Kidney (tissue), 14 donors: ENCODE data around the gene ADAMTS4. TPM values are rescaled to one million over a fixed set of nuclear protein-coding genes. Genes with fewer than 3 reads are reported as not detected.

ENCODE experiments used
- DNase-seq, 5 donors: peaks; one replicate each; pipeline ENCODE4 v3.0.0-alpha.2; 2013 to 2020
- FAIRE-seq: peaks from 2 replicates; lab custom pipeline; 2012; peaks lifted over from hg19 to GRCh38; lab: Jason Lieb, UNC
- H3K27ac ChIP-seq, 2 donors: one replicate each; pipeline ENCODE4 v1.7.0; 2013; ENCODE audit warnings: low read depth in 2 of 2, low read length in 2 of 2, inconsistent platforms in 1 of 2
- H3K27me3 ChIP-seq: one replicate; pipeline ENCODE4 v1.7.1; 2013; ENCODE audit warnings: low read length, inconsistent platforms; ENCODE audit not compliant: control insufficient read depth, insufficient read depth
- H3K36me3 ChIP-seq, 3 donors: one replicate each; pipeline versions ENCODE4 v1.7.0 to v1.7.1; 2013; ENCODE audit warnings: low read length in 3 of 3, control low read depth in 1 of 3, inconsistent platforms in 1 of 3; ENCODE audit not compliant: insufficient read depth in 3 of 3, control insufficient read depth in 2 of 3
- H3K4me1 ChIP-seq, 3 donors: one replicate each; pipeline versions ENCODE4 v1.7.0 to v1.7.1; 2013; ENCODE audit warnings: low read length in 3 of 3, inconsistent platforms in 1 of 3, low read depth in 1 of 3; ENCODE audit not compliant: control insufficient read depth in 2 of 3, insufficient read depth in 2 of 3
- H3K4me3 ChIP-seq, 3 donors: one replicate each; pipeline versions ENCODE4 v1.7.0 to v1.8.1; 2013; ENCODE audit warnings: low read length in 3 of 3, control low read depth in 1 of 3, inconsistent platforms in 1 of 3
- H3K9ac ChIP-seq, 3 donors: one replicate each; pipeline versions ENCODE4 v1.7.0 to v1.7.1; 2013; ENCODE audit warnings: low read length in 3 of 3, control low read depth in 1 of 3, inconsistent platforms in 1 of 3
- H3K9me3 ChIP-seq, 3 donors: one replicate each; pipeline versions ENCODE4 v1.7.0 to v1.7.1; 2013; ENCODE audit warnings: low read length in 3 of 3, control low read depth in 1 of 3, inconsistent platforms in 1 of 3; ENCODE audit not compliant: control insufficient read depth in 2 of 3, insufficient read depth in 1 of 3
- intact Hi-C: fragments of 100-400 bp; cut with DNase I; formaldehyde crosslinking; loops from one replicate; pipeline ENCODE4 v1.11.1; 2022
- polyA plus RNA-seq: library from polyadenylated mRNA; stranded (reverse); fragments of 350-450 nt; fragmentation: Illumina TruSeq; extraction: RNeasy Lipid Tissue Mini Kit (QIAGEN cat#74804); gene quantifications from one replicate; pipeline ENCODE4 v1.2.3, GENCODE V29; 2014; ENCODE audit warnings: low read depth, low replicate concordance; ENCODE audit not compliant: insufficient read depth
- total RNA-seq: library from RNA; stranded (reverse); fragmentation: NEBNext Ultra II Directional; extraction: Animal tissue kit (Norgen Biotek cat#: 25700); gene quantifications from one replicate; pipeline ENCODE4 v1.2.1, GENCODE V29; 2021
- TF ChIP-seq, protein P1 (sequence below): IDR thresholded peaks from 3 replicates; pipeline ENCODE4 v1.5.1; 2012; ENCODE audit warnings: mild to moderate bottlenecking, moderate library complexity, borderline replicate concordance; ENCODE audit not compliant: insufficient read depth; ENCODE audit errors: extremely low read depth
- donor health status: control.
- donor health status: control.
- donor health status: control.
- donor health status: control.
- donor health status: control.
- donor health status: DM: yes; HTN: yes; CAD: no.
- donor health status: Normal renal cell carcinoma (clear cell type).

The ADAMTS4 gene
- total and polyA plus RNA-seq, 2 donors from 2014 or later: 0.26 to 14.0 TPM

GRCh38 chr1:161241682-161242081 is 42.8 kb upstream of the ADAMTS4 start:
- Histone ChIP-seq H3K4me1 (peaks cover 0 to 4% (median 0%) of the 10 kb centered on the region in 3 donors), H3K9ac (no peak overlapping the region), H3K4me3 (no peak overlapping the region), H3K9me3 (no peaks in the 10 kb centered on the region), H3K27me3 (no peaks in the 10 kb centered on the region), H3K36me3 (no peaks in the 10 kb centered on the region), H3K27ac (no peak overlapping the region)
- DNase-seq: no peak
- TF ChIP-seq, protein P1, sequence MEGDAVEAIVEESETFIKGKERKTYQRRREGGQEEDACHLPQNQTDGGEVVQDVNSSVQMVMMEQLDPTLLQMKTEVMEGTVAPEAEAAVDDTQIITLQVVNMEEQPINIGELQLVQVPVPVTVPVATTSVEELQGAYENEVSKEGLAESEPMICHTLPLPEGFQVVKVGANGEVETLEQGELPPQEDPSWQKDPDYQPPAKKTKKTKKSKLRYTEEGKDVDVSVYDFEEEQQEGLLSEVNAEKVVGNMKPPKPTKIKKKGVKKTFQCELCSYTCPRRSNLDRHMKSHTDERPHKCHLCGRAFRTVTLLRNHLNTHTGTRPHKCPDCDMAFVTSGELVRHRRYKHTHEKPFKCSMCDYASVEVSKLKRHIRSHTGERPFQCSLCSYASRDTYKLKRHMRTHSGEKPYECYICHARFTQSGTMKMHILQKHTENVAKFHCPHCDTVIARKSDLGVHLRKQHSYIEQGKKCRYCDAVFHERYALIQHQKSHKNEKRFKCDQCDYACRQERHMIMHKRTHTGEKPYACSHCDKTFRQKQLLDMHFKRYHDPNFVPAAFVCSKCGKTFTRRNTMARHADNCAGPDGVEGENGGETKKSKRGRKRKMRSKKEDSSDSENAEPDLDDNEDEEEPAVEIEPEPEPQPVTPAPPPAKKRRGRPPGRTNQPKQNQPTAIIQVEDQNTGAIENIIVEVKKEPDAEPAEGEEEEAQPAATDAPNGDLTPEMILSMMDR: no peak
- FAIRE-seq: no peak
- intact Hi-C loops: no loop called here

DNA sequence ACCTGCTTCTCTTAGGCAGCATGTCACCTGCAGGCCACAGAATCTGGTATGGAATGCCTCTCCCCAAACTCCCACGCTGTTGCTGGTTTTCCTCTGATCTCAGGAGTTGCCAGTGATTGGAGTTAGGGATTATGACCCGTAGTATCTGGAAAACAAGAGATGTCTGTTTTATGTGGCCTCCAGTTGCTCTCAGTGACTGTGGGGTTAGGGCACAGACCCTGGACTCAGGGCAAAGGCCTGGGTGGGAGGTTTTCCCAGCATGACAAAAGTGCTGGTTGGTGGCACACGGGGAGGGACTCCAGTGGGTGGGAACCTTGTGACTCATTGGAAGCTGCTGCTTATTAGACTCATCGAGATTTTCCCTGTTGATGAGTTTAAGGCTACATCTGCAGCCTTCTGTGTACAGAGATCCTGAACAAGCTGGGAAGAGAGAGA is 39.2 kb upstream of the ADAMTS4 start, which contains the start of gene NR1I3:
Gene NR1I3 (minus strand): TSS at position 165 of the 435 bp plus-strand sequence. CDS start 1,638 bp downstream, outside the sequence.
- no peak for FAIRE-seq
- no peaks in the 10 kb centered on the region for H3K36me3 ChIP-seq
- H3K4me1 ChIP-seq: peaks cover 0 to 4% (median 0%) of the 10 kb centered on the region in 3 donors
- no peaks in the 10 kb centered on the region for H3K9me3 ChIP-seq
- H3K27me3 ChIP-seq: no peaks in the 10 kb centered on the region
- TF ChIP-seq, protein P1: no peak
- peak in 2 of 5 donors; percentile 10 to 16 for DNase-seq
- no peak within 1 kb of the TSS for H3K9ac ChIP-seq
- H3K27ac ChIP-seq: peak within 1 kb of the TSS in 1 of 2 donors; percentile 34
- intact Hi-C loops: no loop called here
- peak within 1 kb of the TSS in 1 of 3 donors; percentile 44 for H3K4me3 ChIP-seq

- H3K4me3 ChIP-seq: no peak overlapping the region
- H3K36me3 ChIP-seq: no peaks in the 10 kb centered on the region
- FAIRE-seq: no peak
- intact Hi-C loops: no loop called here
- H3K27me3 ChIP-seq: no peaks in the 10 kb centered on the region
- H3K4me1 ChIP-seq: peaks cover 0 to 4% (median 0%) of the 10 kb centered on the region in 3 donors
- no peaks in the 10 kb centered on the region for H3K9me3 ChIP-seq
- TF ChIP-seq, protein P1: no peak
- no peak overlapping the region for H3K27ac ChIP-seq
- no peak overlapping the region for H3K9ac ChIP-seq
- no peak for DNase-seq
These were observed 37.3 kb upstream of the ADAMTS4 start for GRCh38 chr1:161235957-161236775.
